Activated CD4-positive, alpha-beta memory T cell treated with anti-CD3 and anti-CD28 coated beads, Interleukin-2, amount 10 ng/mL, durations not matched to agents 7 days and 5 days (primary cell): ENCODE measurements around the gene HTT. TPM values are rescaled to one million over a fixed set of nuclear protein-coding genes. Genes with fewer than 3 reads are reported as not detected.
"Not testable (repeated sequence)": the region's sequence is repeated elsewhere in the genome, so short reads cannot be mapped to it uniquely, and the experiment has no call there.

Experiments used
- CTCF ChIA-PET: fragments of 350-600 bp; sonication (Branson Sonifier 250); formaldehyde crosslinking; loops from one replicate; lab custom pipeline; 2021; ENCODE audit warnings: antibody characterized with exemption, inconsistent platforms; lab: Charles Lee
- POLR2A ChIA-PET: fragments of 350-600 bp; sonication (Branson Sonifier 250); formaldehyde crosslinking; loops from one replicate; lab custom pipeline; 2021; ENCODE audit warnings: antibody characterized with exemption; lab: Charles Lee
- DNase-seq: peaks from one replicate; pipeline ENCODE4 v3.0.0-alpha.2; 2020
- H3K27ac Mint-ChIP-seq: one replicate; pipeline ENCODE4 v1.8.0; 2021; ENCODE audit warnings: mild to moderate bottlenecking, mixed read lengths
- H3K27me3 Mint-ChIP-seq: one replicate; pipeline ENCODE4 v1.8.0; 2021; ENCODE audit warnings: mixed read lengths
- H3K36me3 Mint-ChIP-seq: one replicate; pipeline ENCODE4 v1.8.0; 2021; ENCODE audit warnings: low read depth, mixed read lengths
- H3K4me1 Mint-ChIP-seq: one replicate; pipeline ENCODE4 v1.8.0; 2021; ENCODE audit warnings: mixed read lengths
- H3K4me3 Mint-ChIP-seq: one replicate; pipeline ENCODE4 v1.8.0; 2021; ENCODE audit warnings: mild to moderate bottlenecking, mixed read lengths
- H3K9me3 Mint-ChIP-seq: one replicate; pipeline ENCODE4 v1.8.0; 2021; ENCODE audit warnings: mixed read lengths
- total RNA-seq, 2 experiments: library from RNA; stranded (reverse); gene quantifications; one replicate each; pipeline ENCODE4 v1.2.3, GENCODE V29; 2021

Gene HTT
- total RNA-seq, 2 experiments from 2014 or later = 50.7 to 54.9 TPM

GRCh38 chr4:3074846-3075651 is 568 bp downstream of the HTT start:
- DNase-seq = peak; percentile 41
- no peaks in the 10 kb centered on the region for H3K27me3 Mint-ChIP-seq
- POLR2A ChIA-PET = interaction anchor here (0.7 to 3.0 kb wide), 5 partner anchors 17 to 108 kb away, joined by 3 to 11 read pairs (median 3); no protein-coding TSS in a partner anchor
- H3K4me3 Mint-ChIP-seq = peak overlapping the region; percentile 84
- peaks cover 27% of the 10 kb centered on the region for H3K4me1 Mint-ChIP-seq
- peaks cover 4% of the 10 kb centered on the region for H3K36me3 Mint-ChIP-seq
- H3K9me3 Mint-ChIP-seq = no peaks in the 10 kb centered on the region
- CTCF ChIA-PET = interaction anchor here (0.9 to 1.1 kb wide), 3 partner anchors 21 to 111 kb away, joined by 3 read pairs; partner anchors contain the start of genes GRK4 and NOP14
- H3K27ac Mint-ChIP-seq = peak overlapping the region; percentile 78

GRCh38 chr4:3075652-3075981 is 1.1 kb downstream of the HTT start:
- POLR2A ChIA-PET = interaction anchor here (0.8 to 3.0 kb wide), 2 partner anchors 16 to 34 kb away, joined by 3 to 11 read pairs; no protein-coding TSS in a partner anchor
- Mint-ChIP-seq H3K4me3 (peak overlapping the region; percentile 84), H3K4me1 (peaks cover 28% of the 10 kb centered on the region), H3K36me3 (peaks cover 7% of the 10 kb centered on the region), H3K9me3 (no peaks in the 10 kb centered on the region), H3K27ac (peak overlapping the region; percentile 22), H3K27me3 (no peaks in the 10 kb centered on the region)
- CTCF ChIA-PET = interaction anchor here (1.1 kb wide), 1 partner anchor 20 kb away, joined by 3 read pairs; no protein-coding TSS in a partner anchor
- DNase-seq = no peak

- Mint-ChIP-seq H3K27ac (no peak overlapping the region), H3K4me3 (no peak overlapping the region), H3K27me3 (no peaks in the 10 kb centered on the region), H3K4me1 (peaks cover 41% of the 10 kb centered on the region), H3K9me3 (no peaks in the 10 kb centered on the region), H3K36me3 (peaks cover 7% of the 10 kb centered on the region)
- ChIA-PET POLR2A (no interaction called here), CTCF (no interaction called here)
- no peak for DNase-seq
Observed at GRCh38 chr4:3077796-3078195, 3.3 kb downstream of the HTT start.

- H3K4me3 Mint-ChIP-seq = no peak overlapping the region
- H3K4me1 Mint-ChIP-seq = peaks cover 53% of the 10 kb centered on the region
- H3K27me3 Mint-ChIP-seq = no peaks in the 10 kb centered on the region
- CTCF ChIA-PET = no interaction called here
- H3K9me3 Mint-ChIP-seq = no peaks in the 10 kb centered on the region
- peaks cover 13% of the 10 kb centered on the region for H3K36me3 Mint-ChIP-seq
- no peak overlapping the region for H3K27ac Mint-ChIP-seq
- DNase-seq = no peak
- POLR2A ChIA-PET = no interaction called here
Observed at GRCh38 chr4:3079694-3080123, 5.2 kb downstream of the HTT start.

- POLR2A ChIA-PET = interaction anchor here (1.0 to 1.3 kb wide), 3 partner anchors 9 to 41 kb away, joined by 3 read pairs; no protein-coding TSS in a partner anchor
Observed at GRCh38 chr4:3082925-3083515, 8.5 kb downstream of the HTT start.

GRCh38 chr4:3083732-3084131 is 9.3 kb downstream of the HTT start:
- CTCF ChIA-PET = interaction anchor here (1.0 kb wide), 1 partner anchor 23 kb away, joined by 3 read pairs; no protein-coding TSS in a partner anchor
- Mint-ChIP-seq H3K27me3 (no peaks in the 10 kb centered on the region), H3K36me3 (peaks cover 28% of the 10 kb centered on the region), H3K9me3 (no peaks in the 10 kb centered on the region), H3K4me1 (peaks cover 46% of the 10 kb centered on the region), H3K4me3 (no peak overlapping the region), H3K27ac (no peak overlapping the region)
- no peak for DNase-seq
- POLR2A ChIA-PET = interaction anchor here (1.0 to 1.3 kb wide), 2 partner anchors 8 to 28 kb away, joined by 3 read pairs; no protein-coding TSS in a partner anchor

More at GRCh38 chr4:3082925-3083515, 8.5 kb downstream of the HTT start:
- no peaks in the 10 kb centered on the region for H3K27me3 Mint-ChIP-seq
- no peak overlapping the region for H3K4me3 Mint-ChIP-seq
- peaks cover 21% of the 10 kb centered on the region for H3K36me3 Mint-ChIP-seq
- peaks cover 48% of the 10 kb centered on the region for H3K4me1 Mint-ChIP-seq
- CTCF ChIA-PET = interaction anchor here (1.0 kb wide), 1 partner anchor 24 kb away, joined by 3 read pairs; no protein-coding TSS in a partner anchor
- H3K27ac Mint-ChIP-seq = no peak overlapping the region
- no peak for DNase-seq
- no peaks in the 10 kb centered on the region for H3K9me3 Mint-ChIP-seq

GRCh38 chr4:3085948-3086670 is 11.6 kb downstream of the HTT start:
- ChIA-PET CTCF (no interaction called here), POLR2A (no interaction called here)
- H3K27me3 Mint-ChIP-seq = no peaks in the 10 kb centered on the region
- peaks cover 41% of the 10 kb centered on the region for H3K4me1 Mint-ChIP-seq
- no peak overlapping the region for H3K4me3 Mint-ChIP-seq
- H3K9me3 Mint-ChIP-seq = no peaks in the 10 kb centered on the region
- peaks cover 28% of the 10 kb centered on the region for H3K36me3 Mint-ChIP-seq
- DNase-seq = no peak
- H3K27ac Mint-ChIP-seq = no peak overlapping the region

- Mint-ChIP-seq H3K27me3 (no peaks in the 10 kb centered on the region), H3K27ac (no peak overlapping the region), H3K4me3 (no peak overlapping the region), H3K36me3 (peaks cover 28% of the 10 kb centered on the region), H3K9me3 (no peaks in the 10 kb centered on the region), H3K4me1 (peaks cover 41% of the 10 kb centered on the region)
- POLR2A ChIA-PET = no interaction called here
- CTCF ChIA-PET = no interaction called here
- no peak for DNase-seq
Observed at GRCh38 chr4:3087115-3087797, 12.8 kb downstream of the HTT start.

- POLR2A ChIA-PET = interaction anchor here (0.9 kb wide), 2 partner anchors 8 to 16 kb away, joined by 3 read pairs; no protein-coding TSS in a partner anchor
Observed at GRCh38 chr4:3091464-3091863, 17.0 kb downstream of the HTT start.

GRCh38 chr4:3094701-3095100 is 20.2 kb downstream of the HTT start:
- POLR2A ChIA-PET, H3K27ac Mint-ChIP-seq, H3K27me3 Mint-ChIP-seq, CTCF ChIA-PET, DNase-seq, H3K4me3 Mint-ChIP-seq, H3K4me1 Mint-ChIP-seq, H3K9me3 Mint-ChIP-seq: not testable (repeated sequence)
- peaks cover 39% of the 10 kb centered on the region for H3K36me3 Mint-ChIP-seq

More at GRCh38 chr4:3091464-3091863, 17.0 kb downstream of the HTT start:
- DNase-seq = no peak
- Mint-ChIP-seq H3K27me3 (no peaks in the 10 kb centered on the region), H3K4me3 (no peak overlapping the region), H3K36me3 (peaks cover 50% of the 10 kb centered on the region), H3K9me3 (no peaks in the 10 kb centered on the region), H3K4me1 (peaks cover 12% of the 10 kb centered on the region), H3K27ac (peak overlapping the region; percentile 55)
- CTCF ChIA-PET = interaction anchor here (1.3 kb wide), 1 partner anchor 16 kb away, joined by 4 read pairs; no protein-coding TSS in a partner anchor

- H3K9me3 Mint-ChIP-seq = no peaks in the 10 kb centered on the region
- CTCF ChIA-PET = interaction anchor here (1.0 to 1.4 kb wide), 3 partner anchors 11 to 20 kb away, joined by 3 to 6 read pairs (median 3); no protein-coding TSS in a partner anchor
- peaks cover 5% of the 10 kb centered on the region for H3K4me1 Mint-ChIP-seq
- no peak overlapping the region for H3K27ac Mint-ChIP-seq
- no peaks in the 10 kb centered on the region for H3K27me3 Mint-ChIP-seq
- DNase-seq = no peak
- POLR2A ChIA-PET = no interaction called here
- H3K4me3 Mint-ChIP-seq = no peak overlapping the region
- H3K36me3 Mint-ChIP-seq = peaks cover 49% of the 10 kb centered on the region
Observed at GRCh38 chr4:3096202-3096601, 21.7 kb downstream of the HTT start.

GRCh38 chr4:3098346-3098745 is 23.9 kb downstream of the HTT start:
- Mint-ChIP-seq H3K9me3 (no peaks in the 10 kb centered on the region), H3K27me3 (no peaks in the 10 kb centered on the region), H3K27ac (no peak overlapping the region), H3K4me3 (no peak overlapping the region), H3K4me1 (peaks cover 6% of the 10 kb centered on the region), H3K36me3 (peaks cover 55% of the 10 kb centered on the region)
- CTCF ChIA-PET = interaction anchor here (1.3 kb wide), 1 partner anchor 9 kb away, joined by 5 read pairs; no protein-coding TSS in a partner anchor
- POLR2A ChIA-PET = no interaction called here
- DNase-seq = no peak
